ENCODE measurements around the gene PAK6.
A peak's percentile ranks its signal among the peaks of the same experiment; 100 is the strongest.

The PAK6 gene

DNA sequence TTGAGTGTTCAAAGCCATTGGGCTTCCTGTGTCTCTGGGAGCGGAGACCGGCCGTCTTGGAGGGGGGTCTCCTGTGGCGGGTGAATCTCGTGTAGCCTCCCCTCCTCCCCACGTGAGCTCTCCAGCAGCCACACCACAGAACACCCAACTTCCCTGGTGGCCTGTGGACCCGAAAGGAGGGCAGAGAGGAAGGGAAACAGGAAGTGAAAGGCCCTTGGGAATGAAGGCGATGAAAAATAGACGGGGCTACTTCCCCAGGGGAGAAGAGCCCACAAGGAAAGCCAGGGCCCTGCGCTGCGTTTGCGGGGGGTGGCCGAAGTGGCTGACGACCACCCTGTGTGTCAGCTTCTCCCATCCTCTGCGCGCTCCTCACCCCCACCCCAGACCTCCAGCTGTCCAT, 38.6 kb downstream of the PAK6 start:
- no peak for DNase-seq (ENCODE audit: low spot score)

DNA sequence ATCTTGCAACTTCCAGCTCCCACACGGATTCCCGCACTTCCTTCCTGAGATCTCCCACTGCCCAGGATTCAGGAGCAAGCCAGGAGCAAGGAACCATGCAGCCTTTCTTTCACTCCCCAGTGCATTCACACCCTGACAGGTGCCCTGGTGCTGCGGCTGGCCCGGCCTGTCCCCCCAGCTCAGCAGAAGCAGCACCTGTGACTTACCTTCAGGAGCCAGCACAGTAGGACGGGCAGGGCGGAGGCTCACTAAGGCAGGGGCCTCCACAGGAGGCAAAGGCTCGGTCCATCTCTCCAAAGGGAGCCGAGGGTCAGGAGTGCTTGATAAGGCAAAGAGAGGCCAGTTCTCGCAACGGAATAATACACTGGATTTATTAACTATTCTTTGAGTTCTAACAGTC, 39.2 kb downstream of the PAK6 start:
- no peak for DNase-seq (ENCODE audit: low spot score)

DNA sequence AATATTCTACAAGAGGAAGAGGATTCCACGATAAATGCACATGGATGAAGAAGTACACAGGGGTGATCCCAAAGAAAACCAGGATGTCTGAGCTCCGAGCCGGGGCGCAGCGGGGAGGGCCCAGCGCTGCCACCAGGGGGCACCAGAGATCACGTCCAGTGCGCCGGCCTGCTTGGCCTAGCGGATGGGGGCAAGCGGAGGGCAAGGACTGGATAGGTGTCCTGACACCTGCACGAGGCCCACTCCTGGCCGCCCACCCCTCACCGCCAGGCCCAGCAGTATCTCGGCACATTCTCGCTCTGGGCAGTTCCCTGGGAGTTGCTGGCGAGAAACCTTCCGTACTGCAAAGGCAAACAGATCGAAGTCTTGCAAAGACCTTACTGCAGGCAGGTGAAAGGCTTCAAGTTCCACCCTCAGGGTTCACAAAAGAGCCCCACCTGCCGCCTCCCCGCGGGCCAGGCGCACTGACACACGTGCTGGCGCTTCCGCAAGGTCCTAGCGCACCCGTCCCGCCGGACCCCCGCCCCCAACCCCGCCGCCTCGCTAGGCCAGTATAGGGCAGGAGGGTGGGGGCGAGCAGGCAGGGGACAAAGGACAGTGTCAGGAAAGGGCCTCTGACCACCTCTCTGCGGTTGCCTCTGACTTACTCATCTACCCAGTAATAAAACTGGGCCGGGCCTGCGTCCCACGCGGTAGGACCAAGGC, 40.7 kb downstream of the PAK6 start:
- peak; percentile 73 for DNase-seq (ENCODE audit: low spot score)

DNA sequence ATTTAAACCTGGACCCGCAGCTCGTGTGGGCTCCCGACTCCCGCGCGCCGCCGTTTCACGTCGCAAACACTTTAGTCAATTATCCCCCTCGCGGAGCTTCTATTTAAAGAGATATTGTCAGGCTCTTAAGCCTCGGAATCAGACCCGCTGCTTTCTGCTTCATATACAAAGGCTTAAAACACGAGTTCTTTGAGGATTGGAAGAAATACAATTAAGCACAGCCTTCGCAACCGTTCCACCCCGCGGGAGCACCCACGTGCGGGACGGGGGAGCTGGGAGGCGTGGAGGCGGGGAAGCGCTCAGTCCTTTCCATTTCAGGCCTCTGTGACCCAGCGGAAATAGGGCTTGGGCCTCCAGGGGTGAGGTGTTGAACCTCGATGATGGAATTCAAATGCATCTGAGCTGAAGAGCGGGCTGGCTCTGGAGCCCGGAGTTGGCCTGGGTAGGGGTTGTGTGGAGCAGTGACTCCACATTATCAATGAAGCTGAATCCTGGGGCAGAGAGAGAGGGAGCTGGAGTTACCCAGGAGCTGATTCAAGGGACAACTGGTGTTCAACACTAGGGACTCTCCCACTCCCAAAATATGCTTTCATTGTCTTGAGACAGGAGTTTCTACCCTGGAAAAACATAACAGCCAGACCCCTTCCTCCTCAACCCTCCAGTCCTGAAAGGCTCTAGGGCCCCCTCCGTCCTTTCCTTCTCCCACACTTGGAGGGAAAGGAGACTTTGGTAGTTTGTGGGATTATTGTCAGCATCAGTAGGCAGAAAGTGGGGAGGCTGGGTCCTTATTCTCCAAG, 41.6 kb downstream of the PAK6 start:
- DNase-seq (ENCODE audit: low spot score) = no peak

DNA sequence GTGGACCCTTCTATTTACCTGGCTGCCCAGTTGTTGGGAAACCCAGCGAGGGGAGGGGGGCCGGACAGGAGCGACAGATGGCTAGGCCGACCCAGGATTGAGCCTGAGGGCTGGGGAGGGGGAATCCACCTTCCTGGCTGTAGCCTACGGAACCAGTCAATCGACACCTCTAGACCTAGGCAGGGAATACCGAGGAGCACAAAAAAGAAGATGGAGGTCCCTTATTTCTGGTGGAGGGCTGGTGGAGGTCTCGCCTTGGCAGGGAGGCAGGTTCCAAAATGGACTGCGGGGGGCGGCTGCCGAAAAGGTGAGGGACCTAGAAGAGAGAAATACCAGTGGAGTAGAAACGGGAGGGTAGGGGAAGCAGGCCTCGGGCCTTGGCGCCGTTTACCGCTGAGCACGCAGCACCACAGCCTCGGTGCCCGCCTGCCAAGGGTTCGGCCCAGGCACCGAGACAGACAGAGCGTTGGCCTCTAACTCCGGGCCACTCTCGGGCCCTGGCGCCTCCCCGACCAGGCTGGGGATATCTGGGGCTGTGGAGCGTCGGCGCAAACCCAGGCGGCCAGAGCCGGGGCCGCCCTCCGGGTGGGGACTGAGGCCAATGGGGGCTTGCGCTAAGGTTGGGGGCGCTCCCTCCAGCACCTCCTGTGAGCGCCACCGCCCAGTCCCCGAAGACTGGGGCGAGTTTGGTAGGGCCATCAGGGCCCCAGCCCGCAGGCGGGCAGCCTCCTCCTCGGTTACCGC, 42.4 kb downstream of the PAK6 start:
- no peak for DNase-seq (ENCODE audit: low spot score)

DNA sequence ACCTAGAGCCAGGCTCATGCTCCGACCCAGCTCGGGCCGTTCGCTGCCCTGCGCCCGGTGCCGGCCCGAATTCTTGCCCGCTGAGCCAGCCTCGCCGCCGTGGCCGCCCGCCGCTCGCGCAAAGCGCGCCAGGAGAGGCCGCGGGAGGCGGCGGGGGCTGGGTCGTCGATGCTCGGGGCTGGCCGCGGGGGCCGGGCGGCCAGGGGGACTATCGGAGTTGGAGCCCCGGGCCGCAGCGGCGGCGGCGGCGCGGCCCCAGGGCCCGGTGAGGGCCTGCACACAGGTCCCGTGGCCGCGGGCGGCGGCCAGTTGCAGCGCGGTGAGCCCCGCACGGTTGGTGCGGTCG, 42.9 kb downstream of the PAK6 start:
- no peak for DNase-seq (ENCODE audit: low spot score)

DNA sequence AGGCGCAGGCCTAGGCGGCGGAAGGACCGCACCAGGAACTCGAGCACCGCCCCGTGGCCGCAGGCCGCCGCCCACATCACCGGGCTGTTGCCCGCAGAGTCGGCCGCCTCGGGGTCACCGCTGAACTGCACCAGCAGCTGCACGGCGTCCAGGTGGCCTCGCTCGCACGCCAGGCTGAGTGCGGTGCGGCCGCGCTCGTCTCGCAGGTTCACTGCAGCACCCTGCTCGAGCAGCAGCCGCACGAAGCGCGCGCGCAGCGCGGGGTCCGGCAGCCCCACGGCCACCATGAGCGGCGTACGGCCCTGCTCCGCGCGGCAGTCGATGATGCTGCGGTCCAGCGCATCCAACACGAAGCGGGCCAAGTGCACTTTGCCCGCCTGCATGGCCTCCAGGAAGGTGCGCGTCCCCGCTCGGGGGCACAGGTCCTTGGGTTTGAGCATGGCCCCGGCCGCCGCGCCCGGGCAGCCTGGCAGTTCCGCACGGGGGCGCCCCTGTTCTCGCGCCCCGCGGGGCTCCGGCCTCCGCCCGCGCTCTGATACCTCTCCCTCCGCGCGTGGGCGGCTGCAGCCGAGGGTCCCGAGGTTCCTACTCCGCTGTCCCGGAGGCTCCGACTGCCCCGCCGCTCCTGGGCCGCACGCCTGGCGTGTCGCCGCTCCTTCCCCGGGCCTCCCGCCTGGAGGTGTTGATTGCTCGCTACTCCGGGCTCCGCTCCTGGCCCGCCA, 43.4 kb downstream of the PAK6 start:
- DNase-seq (ENCODE audit: low spot score) = no peak

DNA sequence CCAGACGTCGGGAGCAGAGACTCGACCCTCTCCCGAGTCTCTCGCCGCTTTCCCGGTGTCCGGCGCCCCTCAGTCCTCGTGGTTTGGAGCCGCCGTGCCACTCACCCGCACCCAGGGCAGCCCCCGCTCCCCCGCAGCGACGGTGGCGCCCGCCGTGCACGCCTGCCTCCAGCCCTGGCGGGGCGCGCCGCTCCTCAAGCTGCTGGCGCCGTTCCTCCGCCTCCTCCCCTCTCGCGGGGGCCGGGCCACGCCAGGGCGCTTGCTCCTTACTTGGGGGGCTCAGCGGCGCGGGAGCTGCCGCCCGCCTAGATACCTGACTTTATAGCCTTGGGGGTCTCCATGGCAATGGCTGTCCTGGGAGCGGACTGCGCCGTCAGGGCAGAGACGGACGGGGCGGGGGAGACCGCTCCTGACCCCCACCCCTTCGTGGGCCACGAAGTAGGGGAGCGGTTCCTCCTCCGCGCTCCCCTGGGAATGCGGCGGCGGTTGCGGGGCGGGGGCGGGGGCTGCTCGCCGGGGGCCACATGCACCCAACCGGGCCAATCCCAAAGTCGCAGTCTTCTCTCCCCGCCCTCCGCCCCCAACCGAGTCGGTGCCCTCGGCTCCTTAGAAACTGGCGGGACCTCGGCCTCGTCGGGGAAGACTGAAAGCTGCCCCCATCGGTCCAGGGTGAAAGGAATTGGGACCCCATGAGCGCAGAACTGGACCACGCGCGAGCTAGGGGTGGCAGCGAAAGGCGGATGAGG, 44.2 kb downstream of the PAK6 start, which contains the start of gene ANKRD63:
TSS of gene ANKRD63 (minus strand) at position 196 of the 746 bp plus-strand sequence. CDS start 478 bp downstream, outside the sequence.
- no peak for DNase-seq (ENCODE audit: low spot score)

DNA sequence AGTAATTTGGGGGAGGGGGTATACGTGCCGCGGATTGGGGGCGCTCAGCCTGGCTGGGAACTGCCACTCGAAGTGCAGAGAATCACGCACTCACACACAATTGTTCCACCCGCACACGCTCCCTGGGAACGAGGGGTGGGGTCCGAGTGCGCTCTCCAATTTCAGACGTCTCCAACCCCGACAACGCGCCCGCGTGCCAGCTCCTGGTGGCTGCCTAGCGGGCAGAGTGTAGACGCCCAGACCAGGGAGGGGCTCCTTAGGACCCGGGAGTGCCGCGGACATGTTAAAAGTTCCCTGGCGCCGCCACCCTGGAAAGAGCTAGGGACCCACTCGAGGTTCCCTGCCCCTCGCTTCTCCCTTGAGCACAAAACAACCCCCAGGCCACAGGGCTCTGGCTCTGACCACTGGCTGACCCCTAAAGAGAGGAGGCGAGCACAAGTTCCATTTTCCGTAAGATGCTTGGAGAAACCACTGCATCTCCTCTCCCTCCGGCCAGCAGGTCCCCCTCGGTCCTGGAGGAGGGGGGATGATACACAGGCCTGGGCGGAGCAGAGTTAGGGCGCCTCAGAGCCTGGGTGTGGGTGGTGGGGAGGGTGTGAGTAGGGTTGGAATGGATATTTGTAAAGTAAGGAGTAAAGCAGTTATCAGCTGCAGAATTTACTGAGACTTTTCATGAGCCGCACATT, 44.9 kb downstream of the PAK6 start:
- DNase-seq (ENCODE audit: low spot score) = no peak

DNA sequence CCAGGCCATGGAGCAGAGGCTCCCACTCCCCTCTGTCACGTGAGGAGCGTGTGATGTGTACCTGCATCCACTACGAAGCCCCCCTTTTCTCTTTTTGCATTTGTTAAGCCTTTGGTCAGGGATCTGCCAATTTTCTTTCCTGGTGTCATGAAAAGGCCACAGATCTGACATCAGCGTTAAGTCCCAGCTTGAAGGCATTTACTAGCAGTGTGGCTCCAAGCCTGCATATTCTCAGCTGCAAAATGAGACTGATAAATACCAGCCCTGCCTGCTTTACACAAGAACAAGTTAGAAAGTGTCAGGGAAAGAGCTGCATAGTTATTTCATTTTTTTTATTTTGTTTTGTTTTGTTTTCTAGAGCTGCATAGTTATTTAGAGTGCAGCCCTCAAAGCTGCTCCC, 46.3 kb downstream of the PAK6 start:
- DNase-seq (ENCODE audit: low spot score) = no peak

DNA sequence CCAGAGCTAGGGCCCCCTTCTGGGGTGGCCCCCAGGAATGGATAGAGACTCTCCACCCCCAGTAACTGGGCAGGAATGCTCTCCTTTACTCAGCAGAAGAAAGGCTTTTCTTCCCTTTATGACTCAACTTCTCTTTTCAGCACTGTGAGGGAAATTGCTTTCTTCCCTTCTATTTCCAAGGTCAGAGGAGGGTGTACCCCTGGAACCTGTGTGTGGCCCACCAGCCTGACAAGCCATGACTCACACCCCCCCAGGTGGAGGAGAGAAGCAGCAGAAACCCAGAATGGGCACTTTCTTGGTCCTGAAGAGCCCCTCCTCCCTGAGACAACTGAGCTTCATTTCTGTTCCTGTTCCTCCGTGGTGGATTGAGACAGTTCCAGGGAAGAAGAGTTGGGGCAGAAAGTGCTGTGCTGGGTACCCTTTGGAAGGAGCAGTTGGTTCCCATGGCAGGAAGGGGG, 46.7 kb downstream of the PAK6 start:
- no peak for DNase-seq (ENCODE audit: low spot score)

DNA sequence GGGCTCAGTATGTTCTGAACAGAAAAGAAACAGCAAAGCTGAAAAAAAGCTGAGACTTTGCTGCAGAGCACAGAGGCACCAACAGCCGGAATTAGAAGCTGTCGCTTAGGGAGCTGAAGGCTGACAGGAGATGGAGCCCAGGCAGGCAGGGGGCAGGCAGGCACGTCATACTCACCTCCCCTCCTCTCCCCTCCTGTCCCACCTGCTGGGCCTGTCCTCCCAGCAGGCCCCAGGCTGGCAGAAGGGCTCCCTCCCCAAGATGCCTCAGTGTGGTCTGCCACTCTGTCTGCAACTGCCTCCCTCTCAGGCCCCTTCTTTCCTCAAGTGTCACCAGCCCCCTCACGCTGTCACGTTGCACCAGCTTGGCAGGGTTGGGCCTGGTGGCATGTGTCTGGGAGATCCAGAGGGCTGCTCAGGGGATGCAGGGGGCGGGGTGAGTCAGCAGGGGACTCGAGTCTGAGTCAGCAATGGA, 47.2 kb downstream of the PAK6 start:
- DNase-seq (ENCODE audit: low spot score) = no peak

DNA sequence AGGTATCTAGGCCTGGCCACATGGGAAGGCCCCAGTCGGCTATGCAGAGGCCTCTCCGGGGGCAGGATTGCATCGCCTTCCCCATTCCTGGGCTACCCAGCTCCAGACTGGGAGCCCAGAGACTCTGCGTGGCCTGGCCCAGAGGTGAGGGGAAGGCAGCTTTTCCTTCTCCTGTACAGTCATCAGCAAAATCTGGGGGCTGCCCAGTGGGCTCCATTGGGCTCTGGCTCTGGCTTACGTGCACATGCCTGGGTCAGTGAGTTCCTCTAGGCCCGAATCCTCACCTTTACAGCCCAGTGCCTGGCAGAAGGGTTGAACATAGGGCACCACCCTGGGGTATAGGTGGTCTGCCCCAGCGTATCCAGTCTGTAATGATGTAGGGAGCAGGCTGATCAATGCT, 47.9 kb downstream of the PAK6 start:
- no peak for DNase-seq (ENCODE audit: low spot score)

DNA sequence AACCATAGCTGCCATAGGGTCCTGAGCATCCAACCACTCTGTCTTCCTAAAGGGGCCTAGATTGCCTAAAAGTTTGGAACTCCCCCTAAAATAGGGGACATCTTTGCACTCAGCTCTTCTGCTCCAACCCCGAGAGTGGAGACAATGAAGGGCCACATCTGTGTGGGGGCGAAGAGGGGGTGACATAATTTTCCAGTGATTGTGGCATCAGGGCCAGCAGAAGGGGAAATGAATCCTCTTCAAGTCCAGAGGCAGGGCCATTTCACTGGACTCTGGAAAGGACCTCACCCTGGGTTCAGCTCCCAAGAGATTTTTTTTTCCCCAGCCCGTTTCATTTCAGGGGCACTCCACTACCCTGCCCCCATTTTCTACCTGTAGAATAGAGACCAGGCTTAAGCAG, 48.6 kb downstream of the PAK6 start:
- no peak for DNase-seq (ENCODE audit: low spot score)

DNA sequence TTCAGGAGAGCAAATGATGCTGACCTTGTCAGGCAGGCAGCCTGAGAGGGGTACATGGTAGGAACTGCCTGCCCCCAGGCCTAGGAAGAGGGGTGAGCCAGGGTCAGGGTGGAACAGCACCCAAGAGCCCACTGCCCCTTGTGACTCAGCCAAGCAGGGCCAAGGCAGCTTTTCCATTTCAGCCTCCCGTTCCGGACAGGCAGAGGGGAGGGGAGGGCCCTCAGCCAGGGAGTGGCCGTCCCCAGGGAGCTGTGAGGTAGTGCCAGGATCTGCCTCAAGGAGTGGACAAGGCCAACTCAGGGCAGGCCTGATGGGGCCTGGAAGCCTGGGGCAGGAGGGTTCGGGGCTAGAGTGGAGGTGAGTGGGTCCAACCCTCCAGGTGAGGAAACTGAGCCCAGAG, 49.1 kb downstream of the PAK6 start:
- DNase-seq (ENCODE audit: low spot score) = no peak

DNA sequence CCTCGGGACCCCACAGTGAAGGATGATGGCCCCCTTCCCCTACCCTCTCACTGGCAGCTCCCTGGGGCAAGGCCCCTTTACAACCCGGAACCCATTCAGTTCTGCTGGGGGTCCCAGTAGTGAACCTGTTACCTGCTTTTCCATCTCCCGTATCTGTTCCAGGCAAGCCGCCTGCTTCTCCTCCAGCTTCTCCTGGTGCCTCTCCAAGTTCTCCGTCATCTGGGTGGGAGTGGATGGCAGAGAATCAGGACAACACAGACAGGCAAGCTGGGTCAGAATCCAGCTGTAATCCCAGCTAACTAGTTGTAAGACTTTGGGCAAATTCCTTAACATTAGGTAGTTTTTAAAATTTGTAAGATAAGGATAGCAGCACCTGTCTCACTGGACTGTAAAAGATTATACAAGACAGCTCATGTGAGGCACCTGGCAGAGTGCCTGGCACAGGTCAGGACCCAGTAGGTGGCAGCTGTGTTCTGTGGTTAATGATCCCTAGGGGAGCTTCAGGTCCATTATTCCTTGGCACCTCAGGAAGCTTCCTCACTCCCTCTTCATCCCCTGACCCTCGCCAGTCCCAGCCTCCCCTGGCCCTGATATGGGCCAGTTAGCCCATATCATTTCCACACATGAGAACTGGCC, 50.4 kb downstream of the PAK6 start:
- no peak for DNase-seq (ENCODE audit: low spot score)

DNA sequence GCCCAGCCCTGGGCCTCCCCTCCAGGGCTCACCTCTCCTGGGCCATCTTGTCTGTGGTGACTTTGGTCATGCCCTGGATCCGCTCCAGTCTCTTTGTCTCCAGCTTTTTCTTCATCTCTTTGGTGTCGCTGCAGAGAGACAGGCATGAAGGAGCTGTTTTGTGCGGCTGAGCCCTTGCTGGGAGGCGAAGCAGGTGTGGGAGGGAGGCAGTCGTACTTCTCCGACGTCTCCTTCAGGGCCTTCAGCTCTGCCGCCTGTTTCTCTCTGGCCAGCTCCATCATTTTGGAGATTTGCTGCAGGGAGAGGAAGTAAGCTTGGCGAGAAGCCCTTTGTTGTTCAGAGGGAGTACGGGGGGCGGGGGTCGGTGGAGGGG, 51.7 kb downstream of the PAK6 start:
- DNase-seq (ENCODE audit: low spot score) = no peak

DNA sequence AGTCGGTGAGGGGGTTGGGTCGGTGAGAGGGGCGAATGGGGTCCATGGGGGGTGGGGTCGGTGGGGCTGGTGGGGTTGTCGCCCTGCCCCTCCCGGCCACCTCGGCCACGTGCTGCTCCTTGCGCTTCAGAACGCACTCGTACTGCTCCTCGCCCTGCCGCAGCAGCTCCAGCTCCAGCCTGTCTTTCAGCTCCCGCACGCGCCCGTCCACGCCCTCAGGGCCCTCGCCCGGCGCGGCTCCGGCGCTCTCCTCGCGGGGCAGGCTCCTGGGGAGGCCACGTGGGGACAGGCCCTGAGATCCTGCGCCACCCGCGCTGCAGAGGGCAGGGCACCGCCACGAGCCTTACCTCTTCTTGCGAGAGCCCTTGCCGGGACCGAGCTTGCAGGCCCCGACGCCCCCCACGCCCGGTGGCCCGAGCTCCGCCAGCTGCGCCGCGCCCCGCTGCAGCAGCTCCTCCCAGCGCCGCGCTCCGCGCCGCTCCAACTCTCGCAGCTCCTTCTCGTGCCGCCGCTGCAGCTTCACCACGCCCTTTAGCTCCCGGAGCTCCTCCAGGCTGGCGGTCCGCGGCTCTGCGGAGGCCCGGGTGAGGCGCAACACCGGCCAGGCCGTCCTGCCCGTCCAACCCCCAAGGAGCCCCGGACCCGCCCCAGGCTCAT, 52.2 kb downstream of the PAK6 start:
- no peak for DNase-seq (ENCODE audit: low spot score)

DNA sequence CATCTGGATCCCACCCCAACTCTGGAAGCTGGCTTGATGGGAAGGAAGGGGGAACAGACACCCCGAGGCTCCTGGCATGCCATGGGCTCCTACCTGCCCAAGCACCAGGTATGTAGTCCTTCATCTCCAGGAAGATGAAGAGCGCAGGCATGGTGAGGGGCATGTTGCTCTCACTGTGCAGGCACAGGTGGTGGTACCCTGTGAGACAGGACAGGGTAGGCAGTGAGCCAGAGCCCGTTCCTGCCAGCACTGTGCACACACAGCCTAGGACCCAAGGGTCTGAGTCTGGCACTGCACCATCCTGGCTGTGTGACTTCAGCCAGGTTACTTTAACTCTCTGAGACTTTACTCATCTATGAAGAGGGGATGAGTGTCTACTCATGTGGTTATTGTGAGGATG, 53.4 kb downstream of the PAK6 start:
- DNase-seq (ENCODE audit: low spot score) = no peak

DNA sequence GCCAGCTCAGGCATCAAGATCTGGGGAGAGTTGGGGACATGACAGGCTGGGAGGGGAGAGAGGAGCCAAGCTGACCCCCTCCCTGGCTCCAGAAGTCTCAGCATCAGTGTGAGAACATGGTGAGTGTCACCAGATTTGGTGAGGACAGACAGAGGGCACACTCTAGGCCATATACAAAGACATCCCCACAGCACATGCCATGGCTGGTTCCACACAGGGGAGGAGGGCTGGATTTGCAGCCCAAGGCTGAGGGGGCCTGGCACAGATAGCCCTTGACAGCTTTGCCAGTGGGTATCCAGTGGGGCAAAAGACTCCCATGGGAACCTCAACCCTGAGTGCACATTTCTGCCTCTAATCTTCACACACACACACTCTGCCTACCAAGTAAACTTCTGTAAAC, 54.1 kb downstream of the PAK6 start:
- DNase-seq (ENCODE audit: low spot score) = no peak
